ENCODE data around the gene RETNLB. TPM values are rescaled to one million over a fixed set of nuclear protein-coding genes. Genes with fewer than 3 reads are reported as not detected.

The RETNLB gene, protein sequence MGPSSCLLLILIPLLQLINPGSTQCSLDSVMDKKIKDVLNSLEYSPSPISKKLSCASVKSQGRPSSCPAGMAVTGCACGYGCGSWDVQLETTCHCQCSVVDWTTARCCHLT
- total RNA-seq = not detected in 2 replicates

DNA sequence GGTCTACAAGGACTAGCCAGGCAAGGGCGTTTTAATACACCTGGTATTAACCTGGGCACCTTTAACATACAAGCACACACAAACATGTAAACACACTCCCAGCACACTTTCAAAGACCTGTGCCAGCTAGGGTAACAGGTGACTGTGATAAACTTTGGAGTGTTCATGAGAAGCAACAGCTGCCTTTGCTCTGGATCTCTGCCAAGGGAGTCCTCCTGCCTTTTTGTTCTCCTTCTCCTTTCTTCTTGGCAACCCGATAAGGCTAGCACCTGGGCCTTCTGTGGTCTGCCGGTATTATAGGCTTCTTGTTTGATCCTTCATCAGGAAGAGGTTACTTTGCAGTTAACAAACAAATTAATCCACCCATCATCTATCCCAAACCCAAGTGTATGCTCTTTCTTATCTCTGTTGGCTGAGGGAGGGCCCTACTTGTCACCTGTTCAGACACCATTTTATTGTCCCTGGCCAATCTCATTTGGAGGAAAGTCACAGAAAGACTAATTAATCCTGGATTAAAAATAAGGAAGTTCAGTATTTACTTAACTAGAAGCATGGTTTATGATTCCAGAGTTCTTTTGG lies at the start of gene RETNLB:
RETNLB (minus strand) TSS at position 7 of the 579 bp plus-strand sequence. CDS start 225 bp downstream, outside the sequence.
- no peak for DNase-seq (ENCODE audit: low read depth in 2 of 2)

DNA sequence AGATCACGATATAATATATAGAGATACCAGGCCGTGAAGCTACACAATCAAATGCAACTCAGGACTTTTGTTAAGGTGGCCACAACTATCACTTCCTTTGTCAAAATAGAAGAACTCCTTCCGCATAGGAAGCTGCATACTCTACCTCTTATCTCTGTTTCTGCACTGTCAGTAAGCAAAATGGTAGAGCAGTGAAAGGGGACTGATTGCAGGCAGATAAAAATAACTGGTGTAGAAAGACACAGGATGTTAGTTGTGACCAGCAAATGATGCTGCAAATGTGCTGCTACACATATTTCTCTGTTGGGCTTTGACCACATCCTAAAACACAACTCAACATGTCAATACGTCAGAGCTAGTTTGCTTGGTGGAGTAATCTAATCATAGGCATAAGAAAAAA lies 49.1 kb upstream of the RETNLB start:
- no peak for DNase-seq (ENCODE audit: low read depth in 2 of 2)

DNA sequence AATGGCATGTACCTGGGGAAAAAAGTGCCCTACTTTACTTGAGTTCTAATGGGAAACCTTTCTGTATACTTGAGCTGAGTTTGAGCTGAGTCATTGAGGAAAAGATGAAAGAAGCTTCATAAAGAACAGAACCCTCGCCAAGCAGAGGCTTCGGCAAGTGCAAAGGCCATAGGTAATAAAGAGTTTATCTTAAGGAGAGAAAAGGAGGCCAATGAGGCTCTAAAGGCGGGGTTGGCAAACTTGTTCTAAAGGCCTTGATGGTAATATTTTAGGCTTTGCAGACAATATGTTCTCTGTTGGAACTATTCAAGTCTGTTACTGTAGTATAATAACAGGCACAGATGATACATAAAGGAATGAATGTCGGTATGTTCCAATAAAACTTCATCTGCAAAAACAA lies 47.8 kb upstream of the RETNLB start:
- no peak for DNase-seq (ENCODE audit: low read depth in 2 of 2)

DNA sequence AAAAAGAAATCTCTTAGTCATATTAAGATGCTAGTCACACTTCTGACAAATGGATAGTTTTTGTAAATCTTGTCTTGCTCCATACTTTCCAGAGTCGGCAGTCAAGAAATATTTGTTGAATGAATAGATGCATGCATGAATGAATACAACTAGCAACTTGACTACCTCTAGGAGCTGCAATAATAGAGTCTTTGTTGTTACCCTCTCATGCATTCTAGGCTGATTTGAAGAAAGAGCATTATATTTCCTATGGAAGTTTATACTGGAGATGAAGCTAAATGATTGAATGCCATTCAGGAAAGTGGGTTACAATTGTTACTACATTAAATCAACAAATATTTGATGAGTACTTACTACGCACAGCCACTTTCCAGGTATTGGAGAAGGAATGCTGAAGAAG lies 47.2 kb upstream of the RETNLB start:
- no peak for DNase-seq (ENCODE audit: low read depth in 2 of 2)

DNA sequence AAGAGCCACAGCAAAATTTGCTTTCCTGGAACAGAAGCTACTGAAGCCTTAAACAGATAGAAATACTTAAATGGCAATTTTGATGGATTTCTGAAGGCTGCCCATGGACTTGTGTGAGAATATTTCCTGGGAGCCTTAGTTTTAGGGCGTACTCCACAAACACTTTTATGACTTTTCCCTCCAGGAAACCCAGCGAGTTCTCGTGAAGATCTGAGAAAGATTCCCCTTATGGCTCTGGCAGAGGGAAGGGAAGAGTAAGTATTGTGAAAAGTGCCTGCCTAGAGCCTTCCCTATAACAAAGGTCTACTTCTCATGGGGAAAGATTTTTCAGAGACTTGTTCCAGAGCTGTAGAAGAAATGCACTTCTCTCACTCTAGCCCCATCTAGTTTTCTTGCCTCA lies 34.3 kb upstream of the RETNLB start:
- no peak for DNase-seq (ENCODE audit: low read depth in 2 of 2)

DNA sequence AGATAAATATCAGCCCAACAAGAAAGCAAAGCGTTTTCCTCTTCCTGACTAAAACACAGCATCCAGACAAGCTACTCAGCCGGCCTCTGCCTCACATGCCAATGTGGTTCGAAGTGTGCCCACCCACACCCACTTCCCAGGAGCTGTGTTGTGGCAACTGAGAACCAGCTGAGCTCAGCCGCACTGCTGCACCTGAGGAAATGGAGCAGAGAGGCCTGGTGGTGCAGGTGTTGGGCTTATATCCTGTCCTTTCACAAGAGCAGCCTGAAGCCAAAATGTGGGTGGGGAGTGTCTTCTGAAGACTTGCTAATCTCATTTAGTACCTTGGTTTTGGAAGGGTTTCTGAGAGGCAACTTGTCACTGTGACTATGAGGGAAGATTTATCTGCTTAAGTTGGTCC lies 23.0 kb upstream of the RETNLB start:
- no peak for DNase-seq (ENCODE audit: low read depth in 2 of 2)

DNA sequence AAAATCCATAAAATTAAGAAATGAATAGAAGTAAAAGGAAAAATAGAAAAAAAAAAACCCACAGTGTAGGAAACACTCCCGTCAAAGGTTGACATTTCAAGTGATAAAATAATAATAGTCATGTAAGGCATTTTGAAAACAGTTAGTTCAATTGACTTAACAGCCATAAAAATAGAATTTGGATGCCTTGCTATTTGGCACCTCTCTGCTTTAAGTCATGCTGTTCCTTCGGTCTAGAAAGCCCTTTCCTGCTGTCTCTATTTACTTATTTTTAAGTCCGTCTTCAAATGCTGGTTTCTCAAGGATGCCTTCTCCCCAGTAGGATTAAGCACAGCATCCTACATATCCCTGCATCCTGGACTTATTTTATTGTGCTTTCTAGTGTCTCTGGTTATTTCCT lies 22.3 kb upstream of the RETNLB start:
- DNase-seq (ENCODE audit: low read depth in 2 of 2) = no peak

DNA sequence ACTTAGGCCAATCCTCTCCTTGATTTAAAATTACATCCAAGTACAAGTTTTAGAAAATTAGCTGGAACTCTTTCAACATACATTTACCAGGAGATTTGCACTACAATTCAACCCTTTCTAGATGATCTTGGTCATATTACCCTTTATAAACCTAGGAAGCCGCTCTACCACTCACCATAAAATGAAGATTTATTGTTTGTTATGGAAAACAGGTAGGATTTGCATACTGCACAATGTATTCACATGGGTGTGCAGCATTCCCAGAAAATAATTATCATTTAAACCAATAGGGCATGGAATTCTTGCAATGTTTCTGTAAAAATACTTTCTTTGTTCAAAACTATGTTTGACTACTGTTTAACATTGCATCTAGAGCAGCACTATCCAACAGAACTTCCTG lies 18.4 kb upstream of the RETNLB start:
- DNase-seq (ENCODE audit: low read depth in 2 of 2) = no peak

DNA sequence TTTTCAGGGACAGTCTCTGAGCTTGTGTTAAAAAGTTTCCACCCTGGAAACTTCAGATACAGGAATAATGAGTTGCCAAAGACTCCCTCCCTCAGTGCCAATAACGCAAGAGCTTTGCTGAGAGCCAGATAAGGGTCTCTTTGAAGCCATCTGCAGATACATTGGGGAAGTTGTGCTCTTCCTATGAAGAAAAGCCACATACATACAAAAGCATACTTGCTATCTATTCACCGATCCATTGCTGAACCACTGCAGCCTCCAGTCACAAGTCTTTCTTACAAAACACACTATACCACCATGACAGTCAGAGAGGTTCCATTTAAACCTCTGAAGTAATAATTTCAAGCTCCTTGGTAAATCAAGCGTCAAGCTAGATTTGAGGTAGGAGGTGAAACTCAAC lies 10.0 kb upstream of the RETNLB start:
- DNase-seq (ENCODE audit: low read depth in 2 of 2) = no peak

DNA sequence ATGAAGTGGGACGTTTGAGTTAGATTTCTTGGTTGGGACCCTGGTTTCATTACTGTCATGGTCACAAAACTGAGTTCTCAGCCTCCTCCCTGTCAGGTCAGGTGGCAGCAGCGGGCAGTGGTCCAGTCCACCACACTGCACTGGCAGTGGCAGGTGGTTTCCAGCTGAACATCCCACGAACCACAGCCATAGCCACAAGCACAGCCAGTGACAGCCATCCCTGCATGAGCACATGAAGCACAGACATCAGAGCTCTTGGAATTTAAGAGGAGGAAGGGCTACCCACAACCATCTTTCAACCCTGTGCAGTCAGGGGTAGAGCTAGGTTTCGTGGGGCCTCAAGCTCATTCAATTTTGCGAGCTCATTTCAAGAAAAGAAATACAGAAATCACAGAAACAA lies 1.5 kb downstream of the RETNLB start:
- DNase-seq (ENCODE audit: low read depth in 2 of 2) = no peak

DNA sequence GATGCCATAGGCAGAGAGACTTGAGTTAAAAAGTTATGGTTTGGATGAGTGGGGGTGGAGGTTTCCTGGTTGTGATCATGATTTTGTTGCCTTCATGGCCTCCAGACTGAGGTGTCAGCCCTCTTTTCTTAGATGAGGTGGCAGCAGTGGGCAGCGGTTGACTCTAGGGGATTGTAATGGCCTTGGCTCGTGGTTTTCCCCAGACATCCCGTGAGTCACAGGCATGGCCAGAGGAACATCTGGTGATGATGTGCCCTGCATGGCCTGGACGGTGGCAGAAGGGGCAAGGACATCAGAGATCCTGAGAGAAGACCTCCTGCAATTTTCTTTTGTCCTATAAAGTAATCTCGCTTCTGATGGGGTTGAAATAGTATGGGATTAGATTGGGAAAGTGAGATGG lies 12.4 kb downstream of the RETNLB start:
- DNase-seq (ENCODE audit: low read depth in 2 of 2) = no peak

DNA sequence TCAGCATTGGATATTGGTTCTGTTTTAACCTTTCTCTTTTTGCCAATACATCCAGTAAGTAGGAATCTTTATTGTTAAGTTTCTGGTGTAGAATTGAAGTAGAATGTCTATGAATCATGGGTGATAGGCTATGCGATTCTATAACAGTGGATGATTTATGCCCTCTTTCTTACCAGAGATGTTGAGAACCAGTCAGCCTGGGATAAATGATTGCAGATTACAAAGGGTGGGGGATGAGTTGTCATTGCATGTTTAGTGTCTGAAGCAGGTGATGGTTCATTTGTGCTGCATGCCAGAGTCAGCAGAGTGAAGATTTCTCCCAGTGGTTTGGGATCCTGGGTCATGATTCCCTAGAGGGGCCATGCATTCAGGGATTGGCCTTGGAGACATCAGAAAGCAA lies 14.3 kb downstream of the RETNLB start:
- no peak for DNase-seq (ENCODE audit: low read depth in 2 of 2)

DNA sequence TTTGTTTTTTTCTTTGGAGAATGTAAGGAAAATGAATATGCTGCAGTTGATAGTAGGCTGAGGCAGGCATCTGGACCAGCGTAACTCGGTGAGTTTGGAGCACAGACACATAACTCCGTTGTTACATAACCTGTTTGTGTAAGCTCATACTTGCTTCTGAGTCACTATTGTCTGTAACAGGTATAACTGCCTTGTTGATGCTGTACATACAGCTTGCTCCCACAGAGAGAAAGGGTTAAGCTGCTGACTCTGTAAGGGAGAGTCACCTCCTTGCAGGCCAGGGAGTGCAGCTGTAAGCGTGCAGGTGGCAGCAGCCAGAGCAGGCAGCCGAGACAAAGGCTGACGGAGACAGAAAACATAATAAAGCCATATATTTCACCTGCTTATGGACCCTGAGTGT lies 20.4 kb downstream of the RETNLB start:
- no peak for DNase-seq (ENCODE audit: low read depth in 2 of 2)

DNA sequence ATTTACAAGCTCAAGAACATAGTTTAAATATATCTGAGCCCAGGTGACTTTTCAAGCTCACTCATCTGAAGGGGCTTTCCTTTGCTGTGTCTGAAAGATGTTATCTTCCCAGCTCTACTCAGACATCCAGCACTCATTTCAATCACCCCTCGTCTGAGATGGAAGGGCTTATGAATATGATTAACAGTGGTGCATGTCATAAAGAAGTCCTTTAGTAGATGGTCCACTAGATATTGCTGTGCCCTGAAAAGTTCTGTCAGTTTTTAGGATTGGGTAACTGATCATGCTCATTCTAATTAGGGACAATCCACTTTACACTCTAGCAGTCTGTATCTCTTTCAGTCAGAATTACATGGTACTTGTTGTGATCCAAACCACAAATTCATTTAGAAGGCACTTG lies 28.3 kb downstream of the RETNLB start:
- DNase-seq (ENCODE audit: low read depth in 2 of 2) = no peak

DNA sequence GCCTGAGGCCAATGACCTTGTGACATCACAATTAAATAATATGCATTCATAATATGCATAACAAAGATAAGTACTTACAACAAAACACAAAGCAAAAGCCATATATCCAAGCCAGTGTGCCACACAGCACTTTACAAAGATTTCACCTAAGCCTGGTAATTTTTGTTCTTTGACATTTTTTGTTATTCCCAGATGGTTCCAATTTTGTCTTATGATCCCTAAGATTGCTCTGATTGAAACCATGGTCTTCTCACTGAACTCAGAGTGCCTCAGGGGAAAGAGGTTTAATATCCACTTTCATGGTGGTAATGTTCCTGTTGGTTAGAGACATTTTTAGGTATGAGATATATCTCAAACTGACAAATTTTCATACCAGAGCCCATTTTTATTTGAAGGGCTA lies 29.1 kb downstream of the RETNLB start:
- DNase-seq (ENCODE audit: low read depth in 2 of 2) = no peak

DNA sequence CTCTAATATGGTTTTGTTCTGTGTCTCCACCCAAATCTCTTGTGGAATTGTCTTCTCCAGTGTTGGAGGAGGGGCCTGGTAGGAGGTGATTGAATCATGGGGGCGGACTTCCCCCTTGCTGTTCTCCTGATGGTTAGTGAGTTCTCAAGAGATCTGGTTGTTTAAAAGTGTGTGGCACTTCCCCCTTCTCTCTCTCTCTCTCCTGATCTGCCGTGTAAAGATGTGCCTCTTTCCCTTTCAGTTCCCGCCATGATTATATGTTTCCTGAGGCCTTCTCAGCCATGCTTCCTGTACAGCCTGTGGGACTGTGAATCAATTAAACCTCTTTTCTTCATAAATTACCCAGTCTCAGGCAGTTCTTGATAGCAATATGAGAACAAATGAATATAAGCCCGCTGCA lies 33.1 kb downstream of the RETNLB start:
- DNase-seq (ENCODE audit: low read depth in 2 of 2) = no peak

DNA sequence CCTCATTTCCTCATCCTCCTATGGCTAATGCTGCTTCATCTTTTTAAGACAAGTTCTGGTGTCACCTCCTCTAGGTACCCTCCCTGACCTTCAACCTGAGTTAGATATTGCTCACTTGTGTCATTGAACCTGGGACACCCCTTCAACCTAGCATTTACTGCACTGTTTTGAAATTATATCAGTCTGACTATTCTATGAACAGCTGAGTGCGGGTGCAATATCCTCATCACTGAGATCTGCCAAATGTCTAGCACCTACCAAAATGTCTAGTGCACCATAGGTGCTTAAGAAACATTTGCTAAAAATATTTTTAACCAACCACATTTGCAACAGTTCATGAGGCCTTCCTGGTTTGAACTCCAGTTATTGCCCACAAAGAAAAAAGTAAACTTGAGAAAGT lies 34.5 kb downstream of the RETNLB start:
- no peak for DNase-seq (ENCODE audit: low read depth in 2 of 2)

DNA sequence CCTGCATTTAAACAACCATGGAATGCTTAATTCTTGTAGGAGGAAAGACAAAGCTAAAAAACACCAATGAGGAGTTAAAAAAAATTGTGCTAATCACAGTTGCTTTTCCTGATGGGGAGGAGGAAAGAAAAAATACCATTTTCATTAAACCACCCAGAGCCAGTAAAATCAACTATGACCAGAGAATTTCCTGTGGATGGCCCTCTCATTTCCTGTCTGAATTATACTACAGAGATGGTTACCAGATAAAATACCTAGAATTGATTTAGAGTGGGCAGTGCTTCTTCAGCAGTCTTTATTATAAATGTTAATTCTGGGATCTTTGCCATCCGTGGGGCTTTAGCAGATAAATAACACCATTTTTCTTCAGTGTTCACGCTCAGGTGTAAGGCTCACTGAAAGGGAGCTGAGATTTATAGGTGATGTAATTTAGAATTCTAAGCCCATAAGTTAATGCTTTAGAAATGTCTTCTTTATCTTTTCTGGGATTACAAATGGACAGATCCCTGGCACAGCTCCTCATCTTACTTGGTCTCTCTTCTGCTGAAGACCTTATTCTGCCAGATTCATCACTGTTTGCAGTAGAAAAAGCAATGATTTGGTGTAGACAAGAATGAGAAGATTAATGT lies 37.9 kb downstream of the RETNLB start:
- peak; percentile 5 to 48 for DNase-seq (ENCODE audit: low read depth in 2 of 2)

DNA sequence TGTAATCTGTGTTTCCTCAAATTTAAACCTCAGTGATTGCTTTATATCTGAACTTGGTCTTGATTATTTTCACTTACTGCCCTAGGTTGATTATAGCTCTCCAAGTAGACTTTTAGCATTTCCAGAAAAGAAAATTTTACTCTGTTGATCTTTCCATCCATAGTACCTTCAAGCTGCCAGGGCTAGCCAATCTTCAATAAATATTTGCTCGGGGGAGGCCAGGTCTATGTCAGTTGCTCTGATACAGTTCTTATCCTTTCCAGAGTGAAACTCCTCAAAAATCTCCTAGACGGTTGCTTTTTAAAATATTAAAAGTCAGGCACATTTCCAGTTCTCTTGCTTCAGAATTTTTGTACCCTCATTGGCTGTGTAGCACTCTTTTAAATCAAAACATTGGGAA lies 38.8 kb downstream of the RETNLB start:
- DNase-seq (ENCODE audit: low read depth in 2 of 2) = no peak

DNA sequence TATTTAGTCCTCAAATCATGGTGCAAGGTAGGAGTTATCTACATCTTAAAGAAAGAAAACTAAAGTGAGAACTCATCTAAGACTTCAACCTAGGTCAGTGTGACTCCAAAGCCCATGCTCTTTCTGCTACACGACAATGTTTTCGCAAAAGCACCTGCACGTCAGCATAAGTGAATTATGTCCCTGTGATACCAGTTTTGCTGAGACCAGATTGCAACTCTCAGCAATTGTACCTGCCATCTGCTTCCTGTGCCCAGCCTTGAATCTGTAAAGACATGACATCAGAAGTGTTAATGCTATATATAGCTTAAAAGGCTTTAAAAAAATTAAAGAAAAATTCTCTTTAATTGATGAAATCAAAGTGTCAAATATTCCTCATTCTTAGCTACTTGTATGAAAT lies 43.4 kb downstream of the RETNLB start:
- no peak for DNase-seq (ENCODE audit: low read depth in 2 of 2)

DNA sequence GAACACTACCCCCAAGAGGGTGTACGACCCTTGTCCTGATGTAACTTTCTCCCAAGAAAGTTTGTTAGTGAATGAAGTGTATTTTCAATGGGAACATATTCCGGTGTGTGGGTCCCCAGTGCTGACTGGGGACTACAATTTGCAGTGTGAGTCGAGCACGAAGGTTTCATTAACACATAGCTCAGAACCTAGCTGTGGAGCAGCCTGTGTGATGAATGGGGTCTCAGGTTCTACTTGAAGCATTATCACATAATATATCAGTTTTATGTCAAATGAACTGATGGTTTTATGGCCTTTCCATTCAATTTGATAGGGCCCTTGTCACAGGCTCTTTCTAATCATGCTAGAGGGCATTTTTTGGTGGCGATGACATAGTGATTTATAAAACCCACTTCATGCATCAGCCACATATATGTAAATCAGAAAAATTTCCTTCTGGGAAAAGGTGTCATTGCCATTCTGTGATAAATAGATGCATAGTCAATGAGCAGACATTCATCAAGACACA lies 44.1 kb downstream of the RETNLB start:
- DNase-seq (ENCODE audit: low read depth in 2 of 2) = no peak

Data from lung microvascular endothelial cell (primary cell).